Bronchial epithelial cell (primary cell): ENCODE data around the gene KCNAB1. TPM values are rescaled to one million over a fixed set of nuclear protein-coding genes. Genes with fewer than 3 reads are reported as not detected.
"Not testable (repeated sequence)": the region's sequence is repeated elsewhere in the genome, so short reads cannot be mapped to it uniquely, and the experiment has no call there.

Experiments
- DNase-seq: peaks from one replicate; pipeline ENCODE4 v3.0.0-alpha.2; 2010; ENCODE audit warnings: low read depth
- FAIRE-seq: peaks from 2 replicates; lab custom pipeline; 2011; peaks lifted over from hg19 to GRCh38; lab: Jason Lieb, UNC
- H3K27me3 ChIP-seq: 2 replicates; pipeline ENCODE4 v1.5.1; 2011; ENCODE audit warnings: low read length; ENCODE audit not compliant: control insufficient read depth, insufficient read depth
- H3K36me3 ChIP-seq: 2 replicates; pipeline ENCODE4 v1.5.1; 2011; ENCODE audit warnings: low read length; ENCODE audit not compliant: control insufficient read depth, insufficient read depth
- H3K4me3 ChIP-seq: 2 replicates; pipeline ENCODE4 v1.5.1; 2011; ENCODE audit warnings: mild to moderate bottlenecking, low read depth, low read length, control low read depth
- total RNA-seq: library from RNA; depleted of rRNA; stranded (reverse); fragments of >200 nt; gene quantifications from 2 replicates; pipeline ENCODE4 v1.2.1, GENCODE V29; 2014
- TF ChIP-seq, protein P1 (sequence below): IDR thresholded peaks from 2 replicates; pipeline ENCODE4 v1.5.1; 2011; ENCODE audit warnings: mild to moderate bottlenecking, moderate library complexity, low read length, control low read depth, inconsistent platforms; ENCODE audit not compliant: insufficient read depth, severe bottlenecking

KCNAB1 gene
- total RNA-seq, 1 donor from 2014 or later = 0.26 TPM

DNA sequence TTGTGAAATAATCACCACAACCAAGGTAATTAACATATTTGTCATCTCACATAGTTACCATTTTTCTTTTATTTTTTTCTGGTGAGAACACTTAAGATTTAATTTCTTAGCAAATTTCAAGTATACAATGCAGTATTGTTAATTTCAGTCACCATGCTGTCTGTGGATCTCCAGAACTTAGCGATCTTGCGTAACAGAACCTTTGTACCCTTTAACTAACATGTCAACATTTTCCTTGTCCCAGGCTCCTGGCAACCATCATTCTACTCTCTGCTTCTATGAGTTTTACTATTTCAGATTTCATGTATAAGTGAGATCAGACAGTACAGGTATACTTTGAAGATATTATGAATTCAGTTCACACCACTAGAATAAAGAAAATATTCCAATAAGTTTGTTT, 154.4 kb downstream of the KCNAB1 start:
- Histone ChIP-seq H3K36me3 (no peaks in the 10 kb centered on the region), H3K4me3 (no peak overlapping the region), H3K27me3 (no peaks in the 10 kb centered on the region)
- DNase-seq (no peak), FAIRE-seq (no peak)
- TF ChIP-seq, protein P1, sequence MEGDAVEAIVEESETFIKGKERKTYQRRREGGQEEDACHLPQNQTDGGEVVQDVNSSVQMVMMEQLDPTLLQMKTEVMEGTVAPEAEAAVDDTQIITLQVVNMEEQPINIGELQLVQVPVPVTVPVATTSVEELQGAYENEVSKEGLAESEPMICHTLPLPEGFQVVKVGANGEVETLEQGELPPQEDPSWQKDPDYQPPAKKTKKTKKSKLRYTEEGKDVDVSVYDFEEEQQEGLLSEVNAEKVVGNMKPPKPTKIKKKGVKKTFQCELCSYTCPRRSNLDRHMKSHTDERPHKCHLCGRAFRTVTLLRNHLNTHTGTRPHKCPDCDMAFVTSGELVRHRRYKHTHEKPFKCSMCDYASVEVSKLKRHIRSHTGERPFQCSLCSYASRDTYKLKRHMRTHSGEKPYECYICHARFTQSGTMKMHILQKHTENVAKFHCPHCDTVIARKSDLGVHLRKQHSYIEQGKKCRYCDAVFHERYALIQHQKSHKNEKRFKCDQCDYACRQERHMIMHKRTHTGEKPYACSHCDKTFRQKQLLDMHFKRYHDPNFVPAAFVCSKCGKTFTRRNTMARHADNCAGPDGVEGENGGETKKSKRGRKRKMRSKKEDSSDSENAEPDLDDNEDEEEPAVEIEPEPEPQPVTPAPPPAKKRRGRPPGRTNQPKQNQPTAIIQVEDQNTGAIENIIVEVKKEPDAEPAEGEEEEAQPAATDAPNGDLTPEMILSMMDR = no peak

DNA sequence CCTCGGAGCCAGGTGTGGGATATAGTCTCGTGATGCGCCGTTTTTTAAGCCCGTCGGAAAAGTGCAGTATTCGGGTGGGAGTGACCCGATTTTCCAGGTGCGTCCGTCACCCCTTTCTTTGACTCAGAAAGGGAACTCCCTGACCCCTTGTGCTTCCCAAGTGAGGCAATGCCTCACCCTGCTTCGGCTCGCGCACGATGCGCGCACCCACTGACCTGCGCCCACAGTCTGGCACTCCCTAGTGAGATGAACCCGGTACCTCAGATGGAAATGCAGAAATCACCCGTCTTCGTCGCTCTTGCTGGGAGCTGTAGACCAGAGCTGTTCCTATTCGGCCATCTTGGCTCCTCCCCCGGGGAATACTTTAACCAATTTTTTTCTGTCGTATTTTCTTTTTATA, 164.3 kb downstream of the KCNAB1 start:
- H3K4me3 ChIP-seq, H3K36me3 ChIP-seq, FAIRE-seq, DNase-seq, H3K27me3 ChIP-seq: not testable (repeated sequence)

DNA sequence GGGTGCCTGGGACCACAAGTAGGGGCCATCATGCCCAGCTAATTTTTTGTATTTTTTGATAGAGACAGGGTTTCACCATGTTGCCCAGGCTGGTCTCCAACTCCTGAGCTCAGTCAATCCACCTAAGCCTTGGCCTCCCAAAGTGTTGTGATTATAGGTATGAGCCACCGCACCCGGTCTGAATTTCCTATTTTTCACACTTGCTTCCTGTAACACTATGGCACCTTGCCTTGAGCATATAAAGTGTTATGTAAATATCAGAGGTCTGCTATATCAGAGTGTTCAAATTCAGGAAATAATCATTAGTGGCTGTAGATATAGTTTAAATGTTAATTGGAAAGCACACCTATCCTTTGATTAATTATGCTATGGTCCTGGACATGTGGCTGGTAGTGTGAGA, 165.2 kb downstream of the KCNAB1 start:
- TF ChIP-seq, protein P1 = no peak
- Histone ChIP-seq H3K27me3 (peaks cover 6% of the 10 kb centered on the region), H3K36me3 (no peaks in the 10 kb centered on the region), H3K4me3 (no peak overlapping the region)
- DNase-seq = no peak
- FAIRE-seq = no peak

DNA sequence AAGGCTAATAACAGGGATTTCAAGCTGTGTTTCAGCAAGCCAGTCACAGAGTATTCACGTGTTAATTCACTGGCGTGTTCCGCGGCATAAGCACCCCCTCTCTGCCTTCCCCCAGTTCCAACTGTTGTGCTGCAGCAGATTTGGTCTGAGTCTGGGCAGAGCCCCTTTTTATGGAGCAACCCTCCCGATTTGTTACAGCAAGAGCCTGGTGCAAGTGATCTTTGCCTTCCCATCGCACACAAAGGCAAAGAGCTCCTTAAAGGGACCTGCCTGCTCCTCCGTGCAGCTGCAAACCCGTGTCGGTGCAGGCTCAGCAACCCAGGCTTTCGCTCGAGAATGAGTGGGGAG, 170.5 kb downstream of the KCNAB1 start:
- no peak for DNase-seq
- Histone ChIP-seq H3K4me3 (no peak overlapping the region), H3K36me3 (no peaks in the 10 kb centered on the region), H3K27me3 (peaks cover 22% of the 10 kb centered on the region)
- FAIRE-seq = no peak
- TF ChIP-seq, protein P1 = no peak

DNA sequence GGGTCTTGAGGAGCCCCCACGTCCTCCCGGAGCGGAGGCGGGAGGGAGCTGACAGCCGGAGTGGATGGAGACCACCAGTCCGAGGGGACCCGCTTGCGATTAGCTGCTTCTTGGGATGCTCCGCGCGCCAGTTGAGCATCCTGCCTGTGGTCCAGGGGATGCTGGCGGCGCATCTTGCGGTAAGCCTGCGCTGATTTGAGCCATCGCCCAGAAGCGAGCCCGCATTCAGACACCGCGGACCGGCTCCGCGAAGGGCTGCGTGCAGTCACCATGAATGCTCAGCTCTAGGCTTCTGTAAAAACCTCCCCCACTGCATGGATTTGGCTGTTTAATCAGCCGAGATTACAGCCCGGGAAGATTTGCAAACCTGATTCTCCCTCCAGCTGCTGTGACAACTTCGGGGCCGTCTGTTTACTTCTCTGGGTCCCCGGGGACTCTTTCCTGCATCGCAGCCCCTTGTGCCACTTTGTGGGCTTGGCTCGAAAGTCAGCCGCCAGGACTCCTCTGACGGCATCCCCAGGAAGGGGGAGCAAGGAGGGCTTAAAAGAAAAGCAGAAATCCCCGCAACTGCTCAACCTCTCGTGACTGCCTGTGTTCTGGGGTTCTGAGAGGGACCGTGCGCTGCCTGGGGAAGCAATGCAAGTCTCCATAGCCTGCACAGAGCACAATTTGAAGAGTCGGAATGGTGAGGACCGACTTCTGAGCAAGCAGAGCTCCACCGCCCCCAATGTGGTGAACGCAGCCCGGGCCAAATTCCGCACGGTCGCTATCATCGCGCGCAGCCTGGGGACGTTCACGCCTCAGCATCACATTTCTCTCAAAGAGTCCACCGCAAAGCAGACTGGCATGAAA, 171.1 kb downstream of the KCNAB1 start:
- Histone ChIP-seq H3K36me3 (no peaks in the 10 kb centered on the region), H3K27me3 (peaks cover 22% of the 10 kb centered on the region), H3K4me3 (no peak overlapping the region)
- DNase-seq (peak; percentile 7), FAIRE-seq (no peak)
- TF ChIP-seq, protein P1 = no peak

DNA sequence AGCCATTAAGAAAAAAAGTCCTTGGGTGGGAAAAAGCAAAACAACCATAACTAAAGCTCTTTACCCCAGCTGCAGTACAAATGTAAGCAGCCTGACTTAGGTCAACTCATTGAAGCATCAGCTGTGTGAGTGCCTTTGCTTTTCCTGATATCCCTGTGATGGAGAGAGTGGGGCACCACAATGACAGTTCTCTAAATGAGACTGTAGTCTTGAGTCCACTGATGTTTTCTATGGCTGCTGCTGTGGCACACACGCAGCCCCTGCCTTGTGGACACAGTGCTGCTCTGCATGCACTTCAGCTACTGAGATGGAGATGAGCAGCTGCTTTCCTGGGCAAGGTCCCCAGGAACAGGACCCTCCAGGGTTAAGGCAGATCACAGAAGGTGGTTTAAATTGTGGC, 173.2 kb downstream of the KCNAB1 start:
- DNase-seq (no peak), FAIRE-seq (no peak)
- Histone ChIP-seq H3K27me3 (peaks cover 22% of the 10 kb centered on the region), H3K4me3 (no peak overlapping the region), H3K36me3 (no peaks in the 10 kb centered on the region)
- TF ChIP-seq, protein P1 = no peak
